Measurements from ENCODE around the gene ASTN1.

Gene ASTN1

DNA sequence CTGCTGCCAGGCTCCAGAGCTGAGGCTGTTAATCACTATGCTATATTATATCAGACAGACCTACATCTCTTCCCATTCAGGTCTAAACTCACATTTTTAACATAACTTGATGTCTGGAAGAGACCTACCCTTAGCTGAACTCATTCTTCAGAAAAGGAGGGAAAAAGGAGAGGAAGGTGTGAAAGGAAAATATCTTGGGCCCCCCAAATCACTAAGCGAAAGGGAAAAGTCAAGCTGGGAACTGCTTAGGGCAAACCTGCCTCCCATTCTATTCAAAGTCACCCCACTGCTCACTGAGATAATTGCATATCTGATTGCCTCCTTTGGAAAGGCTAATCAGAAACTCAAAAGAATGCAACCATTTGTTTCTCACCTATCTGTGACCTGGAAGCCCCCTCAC lies 222.2 kb downstream of the ASTN1 start:
- no peak overlapping the region for H3K4me3 ChIP-seq (ENCODE audit: low read length)
- TF ChIP-seq, protein P1, sequence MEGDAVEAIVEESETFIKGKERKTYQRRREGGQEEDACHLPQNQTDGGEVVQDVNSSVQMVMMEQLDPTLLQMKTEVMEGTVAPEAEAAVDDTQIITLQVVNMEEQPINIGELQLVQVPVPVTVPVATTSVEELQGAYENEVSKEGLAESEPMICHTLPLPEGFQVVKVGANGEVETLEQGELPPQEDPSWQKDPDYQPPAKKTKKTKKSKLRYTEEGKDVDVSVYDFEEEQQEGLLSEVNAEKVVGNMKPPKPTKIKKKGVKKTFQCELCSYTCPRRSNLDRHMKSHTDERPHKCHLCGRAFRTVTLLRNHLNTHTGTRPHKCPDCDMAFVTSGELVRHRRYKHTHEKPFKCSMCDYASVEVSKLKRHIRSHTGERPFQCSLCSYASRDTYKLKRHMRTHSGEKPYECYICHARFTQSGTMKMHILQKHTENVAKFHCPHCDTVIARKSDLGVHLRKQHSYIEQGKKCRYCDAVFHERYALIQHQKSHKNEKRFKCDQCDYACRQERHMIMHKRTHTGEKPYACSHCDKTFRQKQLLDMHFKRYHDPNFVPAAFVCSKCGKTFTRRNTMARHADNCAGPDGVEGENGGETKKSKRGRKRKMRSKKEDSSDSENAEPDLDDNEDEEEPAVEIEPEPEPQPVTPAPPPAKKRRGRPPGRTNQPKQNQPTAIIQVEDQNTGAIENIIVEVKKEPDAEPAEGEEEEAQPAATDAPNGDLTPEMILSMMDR (conservative IDR thresholded peaks at IDR 0.05; ENCODE audit: low read depth, low read length): no peak
- DNase-seq (ENCODE audit: low read depth): no peak

GRCh38 chr1:176939993-176940392 lies 224.5 kb downstream of the ASTN1 start:
- no peak for DNase-seq (ENCODE audit: low read depth)
- TF ChIP-seq, protein P1 (conservative IDR thresholded peaks at IDR 0.05; ENCODE audit: low read depth, low read length): no peak
- H3K4me3 ChIP-seq (ENCODE audit: low read length): no peak overlapping the region

GRCh38 chr1:176938375-176938774 lies 226.1 kb downstream of the ASTN1 start:
- no peak for DNase-seq (ENCODE audit: low read depth)
- no peak overlapping the region for H3K4me3 ChIP-seq (ENCODE audit: low read length)
- TF ChIP-seq, protein P1 (conservative IDR thresholded peaks at IDR 0.05; ENCODE audit: low read depth, low read length): no peak

- no peak overlapping the region for H3K4me3 ChIP-seq (ENCODE audit: low read length)
- no peak for DNase-seq (ENCODE audit: low read depth)
- TF ChIP-seq, protein P1 (conservative IDR thresholded peaks at IDR 0.05; ENCODE audit: low read depth, low read length): no peak
Observed at GRCh38 chr1:176934370-176934769, 230.1 kb downstream of the ASTN1 start.

DNA sequence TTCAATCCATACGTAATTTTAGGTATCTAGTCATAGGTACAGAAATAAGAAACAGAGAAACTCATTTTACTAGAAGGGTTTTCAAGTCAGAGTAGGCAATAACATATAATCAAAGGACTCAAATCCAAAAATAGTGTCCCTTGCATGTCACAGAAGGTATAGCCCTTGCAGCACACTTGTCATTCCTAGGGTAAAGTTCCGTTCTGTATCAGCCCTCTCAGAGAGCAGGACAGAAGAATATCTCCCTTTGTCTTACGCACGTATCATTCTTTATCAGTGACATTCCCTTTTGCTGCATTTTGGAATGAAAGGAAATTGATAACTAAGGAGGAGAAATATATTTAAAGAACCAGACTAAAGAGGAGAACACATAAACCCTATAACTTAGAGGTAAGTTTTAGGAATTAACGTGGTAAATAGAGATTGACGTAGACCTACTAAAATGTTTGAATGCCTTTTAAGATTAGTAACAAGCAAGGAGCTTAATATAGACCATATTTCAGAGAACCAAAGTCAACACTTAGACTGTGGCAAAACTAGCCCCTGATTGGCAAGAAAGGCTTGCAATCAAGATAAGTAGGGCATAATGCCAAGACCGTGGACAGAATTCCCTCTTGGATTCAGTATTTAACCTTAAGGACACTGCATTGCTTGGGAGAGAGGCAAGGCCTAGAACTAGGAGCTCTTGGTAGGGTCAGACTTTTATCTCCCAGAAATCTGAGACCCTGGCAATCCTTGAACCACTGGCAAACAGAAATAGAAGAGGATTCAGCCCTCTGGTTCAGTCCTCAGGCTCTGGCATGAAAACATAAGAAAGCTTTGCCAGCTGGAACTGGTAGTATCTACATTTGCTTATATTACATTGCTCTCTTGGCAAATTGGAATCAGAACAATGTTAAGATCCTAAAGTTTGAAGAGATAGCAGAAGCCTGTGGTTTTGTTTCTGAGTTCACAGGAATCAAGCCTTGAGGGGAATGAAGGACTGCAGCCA lies 232.1 kb downstream of the ASTN1 start:
- no peak for DNase-seq (ENCODE audit: low read depth)
- TF ChIP-seq, protein P1 (conservative IDR thresholded peaks at IDR 0.05; ENCODE audit: low read depth, low read length): no peak
- no peak overlapping the region for H3K4me3 ChIP-seq (ENCODE audit: low read length)

DNA sequence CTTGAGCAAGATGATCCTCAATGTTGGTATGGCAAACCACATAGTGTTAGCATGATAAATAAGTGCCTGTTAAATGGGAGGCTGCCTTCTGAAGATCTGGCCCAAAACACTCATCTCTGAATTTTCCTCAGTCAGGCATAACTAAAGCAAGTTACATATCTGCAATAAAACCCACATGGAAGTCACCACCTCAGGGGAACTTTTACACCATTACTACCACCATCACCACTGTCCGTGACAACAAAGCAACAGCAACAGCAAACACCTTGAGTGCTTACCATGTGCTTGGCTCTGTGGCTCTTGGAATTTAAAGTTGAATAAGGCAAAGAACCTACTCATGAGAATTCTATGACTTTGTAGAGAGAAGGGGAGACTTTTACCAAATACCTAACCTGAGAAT lies 233.0 kb downstream of the ASTN1 start:
- H3K4me3 ChIP-seq (ENCODE audit: low read length): no peak overlapping the region
- TF ChIP-seq, protein P1 (conservative IDR thresholded peaks at IDR 0.05; ENCODE audit: low read depth, low read length): no peak
- DNase-seq (ENCODE audit: low read depth): no peak
